HepG2 (cell line): ENCODE results near the gene TFF2. TPM values are rescaled to one million over a fixed set of nuclear protein-coding genes. Genes with fewer than 3 reads are reported as not detected.

Experiments
- ATAC-seq: fragments of 200-7000 bp; cut with Tn5 transposase; 3 replicates; pipeline ENCODE4 v1.9.1; 2020; ENCODE audit warnings: mild to moderate bottlenecking, moderate library complexity
- BruUV-seq: library from RNA; stranded (reverse); fragments of 400-500 nt; replicated peaks from 2 replicates; lab custom pipeline; 2021; lab: Mats Ljungman, UMichigan
- CTCF ChIA-PET: fragments of 300-600 bp; formaldehyde crosslinking; extraction: SDS; loops from one replicate; lab custom pipeline; 2021; ENCODE audit warnings: low total read pairs, inconsistent platforms, low intra/inter-chr PET ratio; lab: Yijun Ruan, JAX
- POLR2A ChIA-PET: fragments of 350-600 bp; sonication (Branson Sonifier 250); formaldehyde crosslinking; loops from one replicate; lab custom pipeline; 2020; ENCODE audit warnings: antibody characterized with exemption, inconsistent platforms; lab: Yijun Ruan, JAX
- DNase-seq: peaks from one replicate; pipeline ENCODE4 v3.0.0-alpha.2; 2015; ENCODE audit warnings: low spot score
- FAIRE-seq: peaks from 3 replicates; lab custom pipeline; 2011; peaks lifted over from hg19 to GRCh38; lab: Jason Lieb, UNC
- H2AFZ ChIP-seq: one replicate; pipeline ENCODE4 v1.6.1; 2011; ENCODE audit warnings: low read length, inconsistent platforms
- H3K27ac ChIP-seq: fragments of 300-600 bp; 3 replicates; pipeline ENCODE4 v1.8.0; 2011; ENCODE audit warnings: mixed run types, mild to moderate bottlenecking, mixed read lengths, low read length, inconsistent platforms; ENCODE audit not compliant: insufficient read depth; ENCODE audit errors: extremely low read length
- H3K27me3 ChIP-seq, 2 experiments: fragments of 200-600 bp in 1 of 2; 2 replicates in 1 of 2; 3 replicates in 1 of 2; pipeline versions ENCODE4 v1.6.0 to v1.8.0; 2011; ENCODE audit warnings: low read length in 2 of 2, mild to moderate bottlenecking in 2 of 2, moderate library complexity in 2 of 2, inconsistent platforms in 1 of 2; ENCODE audit not compliant: insufficient read depth in 2 of 2, control insufficient read depth in 1 of 2
- H3K36me3 ChIP-seq, 2 experiments: fragments of 200-600 bp in 1 of 2; replicated peaks in 1 of 2; 2 replicates in 1 of 2; 3 replicates in 1 of 2; pipeline versions ENCODE4 v1.5.1 to v1.8.0; 2011; ENCODE audit warnings: low read length in 2 of 2, inconsistent platforms in 1 of 2; ENCODE audit not compliant: insufficient read depth in 2 of 2, control insufficient read depth in 1 of 2
- H3K4me1 ChIP-seq: 2 replicates; pipeline ENCODE4 v1.5.1; 2012; ENCODE audit warnings: low read length, inconsistent platforms; ENCODE audit not compliant: insufficient read depth
- H3K4me2 ChIP-seq: 2 replicates; pipeline ENCODE4 v1.6.0; 2011; ENCODE audit warnings: low read depth, low read length, inconsistent platforms
- H3K4me3 ChIP-seq, 3 experiments: fragments of 200-600 bp in 1 of 3; sonication (generic), shearing (Covaris generic) in 1 of 3; replicated peaks in 1 of 3; 2 replicates each; pipeline ENCODE4 v1.5.1; 2011 to 2016; ENCODE audit warnings: low read length in 3 of 3, inconsistent platforms in 2 of 3, low read depth in 2 of 3, mild to moderate bottlenecking in 2 of 3, control low read depth in 1 of 3, mixed read lengths in 1 of 3; ENCODE audit not compliant: insufficient read depth in 1 of 3
- H3K79me2 ChIP-seq: one replicate; pipeline ENCODE4 v1.6.1; 2011; ENCODE audit warnings: low read length, inconsistent platforms; ENCODE audit not compliant: insufficient read depth
- H3K9ac ChIP-seq: 2 replicates; pipeline ENCODE4 v1.6.0; 2011; ENCODE audit warnings: mild to moderate bottlenecking, low read depth, low read length, inconsistent platforms; ENCODE audit not compliant: insufficient read depth
- H3K9me3 ChIP-seq: 2 replicates; pipeline ENCODE4 v1.5.1; 2012; ENCODE audit warnings: mild to moderate bottlenecking, low read length
- H4K20me1 ChIP-seq: 2 replicates; pipeline ENCODE4 v1.6.0; 2011; ENCODE audit warnings: inconsistent platforms, mild to moderate bottlenecking, low read length, moderate library complexity; ENCODE audit not compliant: insufficient read depth
- SALL2 ChIP-seq: sonication (generic); formaldehyde crosslinking; IDR thresholded peaks from 2 replicates; pipeline ENCODE4 v1.8.1; 2023; ENCODE audit warnings: mild to moderate bottlenecking, missing genetic modification reagents, inconsistent platforms
- SUZ12 ChIP-seq: fragments of 150-350 bp; IDR thresholded peaks from 2 replicates; pipeline ENCODE4 v1.6.1; 2014; ENCODE audit warnings: low read depth, low read length
- ZBTB21 ChIP-seq: sonication (generic); formaldehyde crosslinking; IDR thresholded peaks from 2 replicates; pipeline ENCODE4 v1.4.0; 2020; ENCODE audit warnings: missing genetic modification reagents
- ZBTB3 ChIP-seq: sonication (generic); formaldehyde crosslinking; IDR thresholded peaks from 2 replicates; pipeline ENCODE4 v1.4.0; 2020; ENCODE audit warnings: low read depth, mild to moderate bottlenecking, moderate library complexity, missing genetic modification reagents, borderline replicate concordance
- ZNF879 ChIP-seq: sonication (generic); formaldehyde crosslinking; IDR thresholded peaks from 2 replicates; pipeline ENCODE4 v1.8.1; 2023; ENCODE audit warnings: missing genetic modification reagents
- WGBS: methylation state at CpG from one replicate; pipeline ENCODE4 v1.1.6; 2017; ENCODE audit warnings: low lambda C conversion rate; 5-methylcytosine and 5-hydroxymethylcytosine counted together
- in situ Hi-C: cut with HindIII; loops from 2 replicates; pipeline ENCODE4 v1.10.0; 2017; ENCODE audit warnings: low pct_unique_long_range_greater_than_20kb; ENCODE audit not compliant: extremely low pct_ligation_motif_present
- intact Hi-C: fragments of 100-400 bp; cut with micrococcal nuclease; formaldehyde crosslinking; loops from one replicate; pipeline ENCODE4 v1.10.0; 2022; ENCODE audit not compliant: unreplicated experiment
- polyA plus RNA-seq, 8 experiments: library from polyadenylated mRNA; depleted of rRNA in 3 of 8; stranded (reverse) in 7 of 8; unstranded in 1 of 8; fragments of >200 nt; fragmentation: Illumina TruSeq in 4 of 8; extraction: Trizol in 4 of 8; gene quantifications; 2 replicates each; pipeline versions ENCODE4 v1.2.1 to v1.2.3, GENCODE V29; 2011 to 2016; ENCODE audit warnings: low read depth in 4 of 8, missing spikeins in 1 of 8, mixed read lengths in 1 of 8; ENCODE audit not compliant: insufficient read depth in 1 of 8
- total RNA-seq, 5 experiments: library from RNA; depleted of rRNA; stranded (reverse); fragments of >200 nt; fragmentation: Illumina TruSeq; extraction: Trizol; gene quantifications; 2 replicates each; pipeline ENCODE4 v1.2.3, GENCODE V29; 2016; ENCODE audit warnings: low read depth in 1 of 5
- TF ChIP-seq, protein P1 (sequence below), 2 experiments: IDR thresholded peaks; 2 replicates each; pipeline ENCODE4 v1.6.1; 2011 to 2012; ENCODE audit warnings: low read length in 2 of 2, borderline replicate concordance in 1 of 2, low read depth in 1 of 2, mild to moderate bottlenecking in 1 of 2, moderate library complexity in 1 of 2
- TF ChIP-seq, protein P2 (sequence below): fragments of 450-650 bp; IDR thresholded peaks from 2 replicates; pipeline ENCODE4 v1.6.1; 2016

TFF2 gene
- total and polyA plus RNA-seq, 2 of the 13 experiments (the other 11 are each of a cell fraction or from before 2014, with no cell fraction given) = 1.5 TPM; not detected in 1

- TF ChIP-seq, protein P1, sequence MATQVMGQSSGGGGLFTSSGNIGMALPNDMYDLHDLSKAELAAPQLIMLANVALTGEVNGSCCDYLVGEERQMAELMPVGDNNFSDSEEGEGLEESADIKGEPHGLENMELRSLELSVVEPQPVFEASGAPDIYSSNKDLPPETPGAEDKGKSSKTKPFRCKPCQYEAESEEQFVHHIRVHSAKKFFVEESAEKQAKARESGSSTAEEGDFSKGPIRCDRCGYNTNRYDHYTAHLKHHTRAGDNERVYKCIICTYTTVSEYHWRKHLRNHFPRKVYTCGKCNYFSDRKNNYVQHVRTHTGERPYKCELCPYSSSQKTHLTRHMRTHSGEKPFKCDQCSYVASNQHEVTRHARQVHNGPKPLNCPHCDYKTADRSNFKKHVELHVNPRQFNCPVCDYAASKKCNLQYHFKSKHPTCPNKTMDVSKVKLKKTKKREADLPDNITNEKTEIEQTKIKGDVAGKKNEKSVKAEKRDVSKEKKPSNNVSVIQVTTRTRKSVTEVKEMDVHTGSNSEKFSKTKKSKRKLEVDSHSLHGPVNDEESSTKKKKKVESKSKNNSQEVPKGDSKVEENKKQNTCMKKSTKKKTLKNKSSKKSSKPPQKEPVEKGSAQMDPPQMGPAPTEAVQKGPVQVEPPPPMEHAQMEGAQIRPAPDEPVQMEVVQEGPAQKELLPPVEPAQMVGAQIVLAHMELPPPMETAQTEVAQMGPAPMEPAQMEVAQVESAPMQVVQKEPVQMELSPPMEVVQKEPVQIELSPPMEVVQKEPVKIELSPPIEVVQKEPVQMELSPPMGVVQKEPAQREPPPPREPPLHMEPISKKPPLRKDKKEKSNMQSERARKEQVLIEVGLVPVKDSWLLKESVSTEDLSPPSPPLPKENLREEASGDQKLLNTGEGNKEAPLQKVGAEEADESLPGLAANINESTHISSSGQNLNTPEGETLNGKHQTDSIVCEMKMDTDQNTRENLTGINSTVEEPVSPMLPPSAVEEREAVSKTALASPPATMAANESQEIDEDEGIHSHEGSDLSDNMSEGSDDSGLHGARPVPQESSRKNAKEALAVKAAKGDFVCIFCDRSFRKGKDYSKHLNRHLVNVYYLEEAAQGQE (IDR thresholded peaks at IDR 0.05; ENCODE audit: borderline replicate concordance in 1 of 2, low read depth in 1 of 2, low read length in 2 of 2) = no peak
- TF ChIP-seq ZBTB21 (no peak), SUZ12 (no peak)
Measured at GRCh38 chr21:42300956-42301355, 49.8 kb downstream of the TFF2 start (continued).

DNA sequence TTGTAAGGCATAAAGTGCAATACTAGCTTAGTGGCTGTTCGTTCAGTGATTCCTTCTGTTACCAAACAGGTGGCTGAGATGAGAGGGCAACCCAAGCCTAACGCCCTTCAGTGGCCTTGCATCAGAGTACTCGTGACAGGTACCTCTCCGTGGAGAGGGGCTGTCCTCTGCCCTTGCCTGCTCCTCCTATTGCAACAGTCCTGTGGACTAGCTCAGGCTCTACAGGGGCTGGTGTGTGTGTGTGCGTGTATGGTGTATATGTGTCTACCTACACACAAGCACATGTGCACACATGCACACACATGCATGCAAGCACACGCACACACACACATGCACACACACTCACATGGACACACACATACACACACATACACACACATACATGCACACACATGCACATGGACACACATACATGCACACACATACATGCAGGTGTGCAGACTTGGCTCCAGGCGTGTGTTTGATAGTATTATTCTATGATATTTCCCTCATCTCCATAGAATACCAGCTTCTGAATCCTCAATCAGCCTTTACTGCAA, 50.7 kb downstream of the TFF2 start:
- Histone ChIP-seq H3K4me1 (no peaks in the 10 kb centered on the region), H3K27ac (no peak overlapping the region), H3K36me3 (no peaks in the 10 kb centered on the region), H3K27me3 (peaks cover 5 to 52% of the 10 kb centered on the region in 2 experiments; a peak in 3 of 5 replicates), H3K9ac (no peak overlapping the region), H2AFZ (no peak overlapping the region), H3K79me2 (no peaks in the 10 kb centered on the region), H3K9me3 (no peaks in the 10 kb centered on the region), H3K4me2 (no peak overlapping the region), H3K4me3 (no peak overlapping the region), H4K20me1 (no peaks in the 10 kb centered on the region)
- POLR2A ChIA-PET = no interaction called here
- no peak for FAIRE-seq
- no peak for DNase-seq
- intact Hi-C loops (no loop called here), in situ Hi-C loops (no loop called here)
- 3% methylated on average over 3 of the region's 7 CpGs for WGBS
- BruUV-seq = no TSS peak
- TF ChIP-seq, protein P2, sequence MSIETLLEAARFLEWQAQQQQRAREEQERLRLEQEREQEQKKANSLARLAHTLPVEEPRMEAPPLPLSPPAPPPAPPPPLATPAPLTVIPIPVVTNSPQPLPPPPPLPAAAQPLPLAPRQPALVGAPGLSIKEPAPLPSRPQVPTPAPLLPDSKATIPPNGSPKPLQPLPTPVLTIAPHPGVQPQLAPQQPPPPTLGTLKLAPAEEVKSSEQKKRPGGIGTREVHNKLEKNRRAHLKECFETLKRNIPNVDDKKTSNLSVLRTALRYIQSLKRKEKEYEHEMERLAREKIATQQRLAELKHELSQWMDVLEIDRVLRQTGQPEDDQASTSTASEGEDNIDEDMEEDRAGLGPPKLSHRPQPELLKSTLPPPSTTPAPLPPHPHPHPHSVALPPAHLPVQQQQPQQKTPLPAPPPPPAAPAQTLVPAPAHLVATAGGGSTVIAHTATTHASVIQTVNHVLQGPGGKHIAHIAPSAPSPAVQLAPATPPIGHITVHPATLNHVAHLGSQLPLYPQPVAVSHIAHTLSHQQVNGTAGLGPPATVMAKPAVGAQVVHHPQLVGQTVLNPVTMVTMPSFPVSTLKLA = peak; percentile 89
- TF ChIP-seq SALL2 (CRISPR knock-in tag) (no peak), ZNF879 (CRISPR knock-in tag) (no peak), ZBTB3 (no peak)
- no peak for ATAC-seq
- CTCF ChIA-PET = no interaction called here
